ENCODE measurements around the gene CASP8.

The CASP8 gene

GRCh38 chr2:201270293-201271001 lies 10.1 kb downstream of the CASP8 start:
- no peaks in the 10 kb centered on the region for H3K27me3 ChIP-seq (ENCODE audit: insufficient read depth, low read depth)
- H3K36me3 ChIP-seq (ENCODE audit: insufficient read depth), result peaks cover 19% of the 10 kb centered on the region; the same call in 1 of the 2 replicates
- no peak overlapping the region; the same call in 1 of the 2 replicates for H3K27ac ChIP-seq
- H3K4me3 ChIP-seq (IDR thresholded peaks at IDR 0.05; ENCODE audit: insufficient read depth, low read depth, low read length), result no peak overlapping the region
- H2AFZ ChIP-seq (ENCODE audit: low read depth), result no peak overlapping the region
- H3K79me2 ChIP-seq (ENCODE audit: insufficient read depth, low read depth), result peaks cover 65% of the 10 kb centered on the region
- TF ChIP-seq, protein P1, sequence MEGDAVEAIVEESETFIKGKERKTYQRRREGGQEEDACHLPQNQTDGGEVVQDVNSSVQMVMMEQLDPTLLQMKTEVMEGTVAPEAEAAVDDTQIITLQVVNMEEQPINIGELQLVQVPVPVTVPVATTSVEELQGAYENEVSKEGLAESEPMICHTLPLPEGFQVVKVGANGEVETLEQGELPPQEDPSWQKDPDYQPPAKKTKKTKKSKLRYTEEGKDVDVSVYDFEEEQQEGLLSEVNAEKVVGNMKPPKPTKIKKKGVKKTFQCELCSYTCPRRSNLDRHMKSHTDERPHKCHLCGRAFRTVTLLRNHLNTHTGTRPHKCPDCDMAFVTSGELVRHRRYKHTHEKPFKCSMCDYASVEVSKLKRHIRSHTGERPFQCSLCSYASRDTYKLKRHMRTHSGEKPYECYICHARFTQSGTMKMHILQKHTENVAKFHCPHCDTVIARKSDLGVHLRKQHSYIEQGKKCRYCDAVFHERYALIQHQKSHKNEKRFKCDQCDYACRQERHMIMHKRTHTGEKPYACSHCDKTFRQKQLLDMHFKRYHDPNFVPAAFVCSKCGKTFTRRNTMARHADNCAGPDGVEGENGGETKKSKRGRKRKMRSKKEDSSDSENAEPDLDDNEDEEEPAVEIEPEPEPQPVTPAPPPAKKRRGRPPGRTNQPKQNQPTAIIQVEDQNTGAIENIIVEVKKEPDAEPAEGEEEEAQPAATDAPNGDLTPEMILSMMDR (conservative IDR thresholded peaks at IDR 0.05; ENCODE audit: low read depth, low read length), result 0 out of 2 replicates have a peak, but pooled peaks have one; percentile 34
- H3K9ac ChIP-seq, result no peak overlapping the region
- no peak overlapping the region for H3K4me2 ChIP-seq
- H3K4me1 ChIP-seq (ENCODE audit: low read depth, poor library complexity, severe bottlenecking), result peaks cover 43% of the 10 kb centered on the region
- no peaks in the 10 kb centered on the region for H4K20me1 ChIP-seq (ENCODE audit: insufficient read depth)

GRCh38 chr2:201271917-201272316 lies 11.6 kb downstream of the CASP8 start:
- Histone ChIP-seq H3K27me3 (ENCODE audit: insufficient read depth, low read depth) (no peaks in the 10 kb centered on the region), H3K4me2 (no peak overlapping the region), H3K36me3 (ENCODE audit: insufficient read depth) (peaks cover 25% of the 10 kb centered on the region; the same call in 1 of the 2 replicates), H3K4me3 (IDR thresholded peaks at IDR 0.05; ENCODE audit: insufficient read depth, low read depth, low read length) (no peak overlapping the region), H4K20me1 (ENCODE audit: insufficient read depth) (no peaks in the 10 kb centered on the region), H2AFZ (ENCODE audit: low read depth) (no peak overlapping the region), H3K9ac (no peak overlapping the region), H3K79me2 (ENCODE audit: insufficient read depth, low read depth) (peaks cover 50% of the 10 kb centered on the region), H3K27ac (no peak overlapping the region), H3K4me1 (ENCODE audit: low read depth, poor library complexity, severe bottlenecking) (peaks cover 28% of the 10 kb centered on the region)
- TF ChIP-seq, protein P1 (conservative IDR thresholded peaks at IDR 0.05; ENCODE audit: low read depth, low read length), result no peak

- Histone ChIP-seq H3K4me1 (ENCODE audit: low read depth, poor library complexity, severe bottlenecking) (peaks cover 15% of the 10 kb centered on the region), H3K36me3 (ENCODE audit: insufficient read depth) (peaks cover 33% of the 10 kb centered on the region; the same call in 1 of the 2 replicates), H3K9ac (no peak overlapping the region), H4K20me1 (ENCODE audit: insufficient read depth) (no peaks in the 10 kb centered on the region), H3K27ac (no peak overlapping the region), H3K79me2 (ENCODE audit: insufficient read depth, low read depth) (peaks cover 36% of the 10 kb centered on the region), H3K27me3 (ENCODE audit: insufficient read depth, low read depth) (no peaks in the 10 kb centered on the region), H2AFZ (ENCODE audit: low read depth) (no peak overlapping the region), H3K4me2 (no peak overlapping the region), H3K4me3 (IDR thresholded peaks at IDR 0.05; ENCODE audit: insufficient read depth, low read depth, low read length) (no peak overlapping the region)
- TF ChIP-seq, protein P1 (conservative IDR thresholded peaks at IDR 0.05; ENCODE audit: low read depth, low read length), result no peak
Measured at GRCh38 chr2:201273330-201273983, 13.1 kb downstream of the CASP8 start.

DNA sequence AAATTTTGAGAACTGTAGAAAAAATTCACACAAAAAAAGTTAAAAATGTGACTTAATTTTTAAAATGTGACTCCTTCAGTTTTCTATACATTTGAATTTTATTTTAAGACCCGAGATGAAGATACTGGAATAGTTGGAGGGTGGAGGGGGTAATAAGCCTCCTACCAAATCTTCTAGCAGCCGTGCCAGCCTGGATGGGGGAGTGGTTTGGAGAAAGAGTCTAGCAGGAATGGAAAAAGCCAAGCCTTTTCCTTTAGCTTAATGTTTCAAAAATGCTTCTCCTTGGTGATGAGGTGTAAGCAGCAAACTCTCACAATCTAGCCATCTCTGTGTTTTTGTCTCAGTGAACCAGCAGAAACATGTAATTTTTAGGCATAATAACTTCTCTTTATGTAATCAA lies 14.7 kb downstream of the CASP8 start:
- H3K27me3 ChIP-seq (ENCODE audit: insufficient read depth, low read depth), result no peaks in the 10 kb centered on the region
- H3K4me2 ChIP-seq, result no peak overlapping the region
- H3K27ac ChIP-seq, result no peak overlapping the region
- H4K20me1 ChIP-seq (ENCODE audit: insufficient read depth), result no peaks in the 10 kb centered on the region
- peaks cover 3% of the 10 kb centered on the region for H3K4me1 ChIP-seq (ENCODE audit: low read depth, poor library complexity, severe bottlenecking)
- H3K79me2 ChIP-seq (ENCODE audit: insufficient read depth, low read depth), result peaks cover 20% of the 10 kb centered on the region; the same call in 1 of the 2 replicates
- H3K36me3 ChIP-seq (ENCODE audit: insufficient read depth), result peaks cover 34% of the 10 kb centered on the region; the same call in 1 of the 2 replicates
- no peak overlapping the region for H3K9ac ChIP-seq
- TF ChIP-seq, protein P1 (conservative IDR thresholded peaks at IDR 0.05; ENCODE audit: low read depth, low read length), result no peak
- H3K4me3 ChIP-seq (IDR thresholded peaks at IDR 0.05; ENCODE audit: insufficient read depth, low read depth, low read length), result no peak overlapping the region
- H2AFZ ChIP-seq (ENCODE audit: low read depth), result no peak overlapping the region

Measured in KMS-11 (cell line).